HepG2 (cell line): Measurements from ENCODE around the gene PSMB1. TPM values are rescaled to one million over a fixed set of nuclear protein-coding genes. Genes with fewer than 3 reads are reported as not detected.

Experiments used
- ATAD3A ChIP-seq: sonication (generic); formaldehyde crosslinking; IDR thresholded peaks from 2 replicates; pipeline ENCODE4 v1.4.0; 2020; ENCODE audit warnings: missing genetic modification reagents
- BRF2 ChIP-seq: sonication (generic); formaldehyde crosslinking; IDR thresholded peaks from 2 replicates; pipeline ENCODE4 v1.8.1; 2022; ENCODE audit warnings: mild to moderate bottlenecking, missing genetic modification reagents
- CEBPG ChIP-seq: IDR thresholded peaks from 2 replicates; pipeline ENCODE4 v1.6.1; 2016
- EED ChIP-seq: sonication (generic); formaldehyde crosslinking; IDR thresholded peaks from 2 replicates; pipeline ENCODE4 v1.5.0; 2020; ENCODE audit warnings: mild to moderate bottlenecking, missing genetic modification reagents
- FOSL2 ChIP-seq: sonication (generic); formaldehyde crosslinking; IDR thresholded peaks from 2 replicates; pipeline ENCODE4 v1.4.0; 2020; ENCODE audit warnings: missing genetic modification reagents
- GATA4 ChIP-seq: sonication (generic); IDR thresholded peaks from 2 replicates; pipeline ENCODE4 v1.6.1; 2016; ENCODE audit warnings: antibody characterized with exemption, low read depth, borderline replicate concordance
- HDAC6 ChIP-seq: fragments of 200-600 bp; sonication (generic); IDR thresholded peaks from 2 replicates; pipeline ENCODE4 v1.7.0; 2017; ENCODE audit warnings: mild to moderate bottlenecking, antibody characterized with exemption, low read length, low read depth
- HNF4G ChIP-seq, 2 experiments: sonication (generic) in 1 of 2; formaldehyde crosslinking in 1 of 2; IDR thresholded peaks; 2 replicates each; pipeline versions ENCODE4 v1.4.0 to v1.6.1; 2011 to 2020; ENCODE audit warnings: borderline replicate concordance in 2 of 2, low read depth in 2 of 2, mild to moderate bottlenecking in 2 of 2, low read length in 1 of 2, missing genetic modification reagents in 1 of 2, moderate library complexity in 1 of 2
- KDM6A ChIP-seq: IDR thresholded peaks from 2 replicates; pipeline ENCODE4 v1.6.1; 2016; ENCODE audit warnings: low read depth
- MIER2 ChIP-seq: IDR thresholded peaks from 2 replicates; pipeline ENCODE4 v1.6.1; 2016; ENCODE audit warnings: missing biosample characterization, missing genetic modification reagents
- MIXL1 ChIP-seq: IDR thresholded peaks from 2 replicates; pipeline ENCODE4 v1.6.1; 2016
- NCOR1 ChIP-seq: fragments of 200-600 bp; sonication (generic); IDR thresholded peaks from 2 replicates; pipeline ENCODE4 v1.7.0; 2017; ENCODE audit warnings: antibody characterized with exemption, low read length, borderline replicate concordance
- PLSCR1 ChIP-seq: sonication (generic); formaldehyde crosslinking; IDR thresholded peaks from 2 replicates; pipeline ENCODE4 v1.5.0; 2020; ENCODE audit warnings: missing genetic modification reagents, mild to moderate bottlenecking, borderline replicate concordance
- SSRP1 ChIP-seq: IDR thresholded peaks from 2 replicates; pipeline ENCODE4 v1.6.1; 2016; ENCODE audit warnings: control low read depth
- STAG1 ChIP-seq: sonication (generic); formaldehyde crosslinking; IDR thresholded peaks from 2 replicates; pipeline ENCODE4 v1.4.0; 2020; ENCODE audit warnings: missing genetic modification reagents
- TFDP1 ChIP-seq: IDR thresholded peaks from 2 replicates; pipeline ENCODE4 v1.6.1; 2016; ENCODE audit warnings: missing compliant biosample characterization, missing genetic modification reagents, borderline replicate concordance
- TRIM22 ChIP-seq: fragments of 450-650 bp; IDR thresholded peaks from 2 replicates; pipeline ENCODE4 v1.6.1; 2017
- ZBTB44 ChIP-seq: sonication (generic); formaldehyde crosslinking; IDR thresholded peaks from 2 replicates; pipeline ENCODE4 v1.4.0; 2020; ENCODE audit warnings: missing genetic modification reagents
- ZNF674 ChIP-seq: sonication (generic); formaldehyde crosslinking; IDR thresholded peaks from 2 replicates; pipeline ENCODE4 v1.5.0; 2020; ENCODE audit warnings: low read depth, mild to moderate bottlenecking, missing genetic modification reagents
- ZNF720 ChIP-seq: sonication (generic); formaldehyde crosslinking; IDR thresholded peaks from 2 replicates; pipeline ENCODE4 v1.4.0; 2020; ENCODE audit warnings: missing genetic modification reagents
- ZNF800 ChIP-seq: sonication (generic); formaldehyde crosslinking; IDR thresholded peaks from 2 replicates; pipeline ENCODE4 v1.4.0; 2020; ENCODE audit warnings: missing genetic modification reagents
- ZSCAN30 ChIP-seq: sonication (generic); formaldehyde crosslinking; IDR thresholded peaks from 2 replicates; pipeline ENCODE4 v1.5.0; 2020; ENCODE audit warnings: mild to moderate bottlenecking, missing genetic modification reagents
- polyA plus RNA-seq, 8 experiments: library from polyadenylated mRNA; depleted of rRNA in 3 of 8; stranded (reverse) in 7 of 8; unstranded in 1 of 8; fragments of >200 nt; fragmentation: Illumina TruSeq in 4 of 8; extraction: Trizol in 4 of 8; gene quantifications; 2 replicates each; pipeline versions ENCODE4 v1.2.1 to v1.2.3, GENCODE V29; 2011 to 2016; ENCODE audit warnings: low read depth in 4 of 8, missing spikeins in 1 of 8, mixed read lengths in 1 of 8; ENCODE audit not compliant: insufficient read depth in 1 of 8
- total RNA-seq, 5 experiments: library from RNA; depleted of rRNA; stranded (reverse); fragments of >200 nt; fragmentation: Illumina TruSeq; extraction: Trizol; gene quantifications; 2 replicates each; pipeline ENCODE4 v1.2.3, GENCODE V29; 2016; ENCODE audit warnings: low read depth in 1 of 5

The PSMB1 gene
- total and polyA plus RNA-seq, 2 of the 13 experiments (the other 11 are each of a cell fraction or from before 2014, with no cell fraction given), result 528 to 592 TPM

- TF ChIP-seq FOSL2 (CRISPR knock-in tag), result peak; percentile 67
- no peak for TF ChIP-seq ZSCAN30
- TF ChIP-seq PLSCR1 (CRISPR knock-in tag), result no peak
- TF ChIP-seq HNF4G (IDR thresholded peaks at IDR 0.05; ENCODE audit: borderline replicate concordance, low read depth, low read length), result peak; percentile 52; the same call in 1 of the 2 replicates
- TF ChIP-seq HNF4G (CRISPR knock-in tag; IDR thresholded peaks at IDR 0.05; ENCODE audit: borderline replicate concordance, low read depth), result peak; percentile 50; the same call in 1 of the 2 replicates
- no peak for TF ChIP-seq HDAC6
- no peak for TF ChIP-seq ZNF674 (CRISPR knock-in tag)
- peak; percentile 86 for TF ChIP-seq CEBPG (CRISPR knock-in tag)
- no peak for TF ChIP-seq NCOR1
- no peak for TF ChIP-seq ZBTB44 (CRISPR knock-in tag)
- no peak for TF ChIP-seq ZNF720 (CRISPR knock-in tag)
- TF ChIP-seq TFDP1 (CRISPR knock-in tag), result no peak
- peak; percentile 68; the same call in 1 of the 2 replicates for TF ChIP-seq BRF2 (CRISPR knock-in tag)
- TF ChIP-seq EED, result no peak
- no peak for TF ChIP-seq STAG1 (CRISPR knock-in tag)
- TF ChIP-seq KDM6A (CRISPR knock-in tag), result no peak
- TF ChIP-seq GATA4, result peak; percentile 45; the same call in 1 of the 2 replicates
- peak; percentile 49 for TF ChIP-seq MIXL1
- no peak for TF ChIP-seq ATAD3A
- TF ChIP-seq MIER2 (CRISPR knock-in tag), result peak; percentile 24; the same call in 1 of the 2 replicates
- no peak for TF ChIP-seq TRIM22
- TF ChIP-seq ZNF800 (CRISPR knock-in tag), result no peak
- no peak; the same call in 1 of the 2 replicates for TF ChIP-seq SSRP1 (CRISPR knock-in tag)
Observed at GRCh38 chr6:170552765-170553533, at the start of gene PSMB1 (continued).
